ENCODE measurements around the gene NAA10.
A peak's percentile ranks its signal among the peaks of the same experiment; 100 is the strongest.

Gene NAA10

DNA sequence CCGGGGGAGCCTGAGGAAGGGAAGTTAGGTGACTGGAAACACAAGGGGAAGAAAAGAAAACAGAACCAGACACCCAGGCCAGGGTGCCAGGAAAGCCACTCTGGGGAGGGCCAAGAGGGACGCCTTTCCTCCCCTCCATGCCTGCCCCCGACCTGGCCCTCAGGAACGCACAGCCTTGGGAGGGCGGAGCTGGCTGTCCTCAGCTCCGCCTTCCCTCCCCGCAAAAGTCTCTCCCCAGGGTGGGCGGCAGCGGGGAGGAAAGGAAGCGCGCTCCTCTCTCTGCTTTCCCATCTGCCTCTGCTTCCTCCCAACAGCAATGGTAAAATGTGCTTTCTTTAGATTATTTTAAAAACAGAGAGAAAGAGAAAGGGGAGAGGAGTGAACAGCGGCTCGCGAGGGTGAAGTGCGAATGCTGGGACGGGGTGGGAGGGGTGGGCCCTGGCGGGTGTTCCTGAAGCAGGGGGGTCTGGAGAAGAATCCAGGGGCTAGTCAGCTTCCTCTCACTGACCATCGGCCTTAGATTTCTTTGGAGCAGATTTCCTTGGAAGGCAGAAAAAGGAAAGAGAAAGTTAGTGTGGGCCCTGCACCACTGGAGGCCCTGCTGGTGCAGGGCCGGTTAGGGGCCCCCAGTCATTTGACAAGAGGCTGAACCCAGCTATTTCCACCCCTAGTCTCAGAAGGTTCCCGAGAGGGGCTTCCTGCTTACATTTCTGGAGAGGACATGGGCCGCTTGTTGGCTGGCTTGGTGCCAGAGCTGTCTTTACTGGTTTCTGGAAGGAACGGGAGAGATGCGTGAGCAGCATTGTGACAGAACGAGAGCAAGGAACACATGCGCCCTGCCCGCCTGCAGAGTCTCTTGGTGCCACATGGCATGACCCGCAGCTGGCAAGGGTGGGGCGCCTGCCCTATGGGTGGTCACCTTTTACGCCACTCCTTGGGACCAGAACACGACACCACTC lies 14.3 kb upstream of the NAA10 start:
- H3K4me3 ChIP-seq (ENCODE audit: control insufficient read depth, low read depth, low read length): no peak overlapping the region
- TF ChIP-seq, protein P1, sequence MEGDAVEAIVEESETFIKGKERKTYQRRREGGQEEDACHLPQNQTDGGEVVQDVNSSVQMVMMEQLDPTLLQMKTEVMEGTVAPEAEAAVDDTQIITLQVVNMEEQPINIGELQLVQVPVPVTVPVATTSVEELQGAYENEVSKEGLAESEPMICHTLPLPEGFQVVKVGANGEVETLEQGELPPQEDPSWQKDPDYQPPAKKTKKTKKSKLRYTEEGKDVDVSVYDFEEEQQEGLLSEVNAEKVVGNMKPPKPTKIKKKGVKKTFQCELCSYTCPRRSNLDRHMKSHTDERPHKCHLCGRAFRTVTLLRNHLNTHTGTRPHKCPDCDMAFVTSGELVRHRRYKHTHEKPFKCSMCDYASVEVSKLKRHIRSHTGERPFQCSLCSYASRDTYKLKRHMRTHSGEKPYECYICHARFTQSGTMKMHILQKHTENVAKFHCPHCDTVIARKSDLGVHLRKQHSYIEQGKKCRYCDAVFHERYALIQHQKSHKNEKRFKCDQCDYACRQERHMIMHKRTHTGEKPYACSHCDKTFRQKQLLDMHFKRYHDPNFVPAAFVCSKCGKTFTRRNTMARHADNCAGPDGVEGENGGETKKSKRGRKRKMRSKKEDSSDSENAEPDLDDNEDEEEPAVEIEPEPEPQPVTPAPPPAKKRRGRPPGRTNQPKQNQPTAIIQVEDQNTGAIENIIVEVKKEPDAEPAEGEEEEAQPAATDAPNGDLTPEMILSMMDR (conservative IDR thresholded peaks at IDR 0.05; ENCODE audit: control insufficient read depth, insufficient read depth, low read depth, low read length): no peak
- no peak for DNase-seq (ENCODE audit: low read depth)

GRCh38 chrX:153948002-153948466 lies 13.2 kb upstream of the NAA10 start:
- TF ChIP-seq, protein P1 (conservative IDR thresholded peaks at IDR 0.05; ENCODE audit: control insufficient read depth, insufficient read depth, low read depth, low read length): no peak
- H3K4me3 ChIP-seq (ENCODE audit: control insufficient read depth, low read depth, low read length): no peak overlapping the region
- DNase-seq (ENCODE audit: low read depth): no peak

GRCh38 chrX:153947009-153947769 lies 12.4 kb upstream of the NAA10 start:
- peak; percentile 85 for DNase-seq (ENCODE audit: low read depth)
- no peak overlapping the region for H3K4me3 ChIP-seq (ENCODE audit: control insufficient read depth, low read depth, low read length)
- TF ChIP-seq, protein P1 (conservative IDR thresholded peaks at IDR 0.05; ENCODE audit: control insufficient read depth, insufficient read depth, low read depth, low read length): peak; percentile 88

GRCh38 chrX:153945956-153946943 lies 11.4 kb upstream of the NAA10 start:
- DNase-seq (ENCODE audit: low read depth): no peak
- TF ChIP-seq, protein P1 (conservative IDR thresholded peaks at IDR 0.05; ENCODE audit: control insufficient read depth, insufficient read depth, low read depth, low read length): no peak
- no peak overlapping the region for H3K4me3 ChIP-seq (ENCODE audit: control insufficient read depth, low read depth, low read length)

DNA sequence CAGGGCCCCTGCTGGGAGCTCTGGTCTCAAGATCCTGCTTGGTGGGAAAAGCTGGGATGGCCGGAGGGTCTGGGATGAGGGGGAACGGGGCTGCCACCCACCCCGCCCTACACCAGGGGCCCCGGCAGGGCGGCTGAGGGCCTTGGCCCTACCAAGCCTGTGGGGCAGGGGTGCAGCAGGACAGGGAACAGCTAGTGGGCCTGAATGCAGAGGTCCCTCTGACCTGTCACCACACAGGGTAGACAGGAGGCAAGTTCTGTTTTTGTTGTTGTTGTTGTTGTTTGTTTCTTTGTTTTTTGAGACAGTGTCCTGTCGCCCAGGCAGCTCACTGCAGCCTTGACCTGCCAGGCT lies 9.9 kb upstream of the NAA10 start:
- H3K4me3 ChIP-seq (ENCODE audit: control insufficient read depth, low read depth, low read length): no peak overlapping the region
- DNase-seq (ENCODE audit: low read depth): no peak
- TF ChIP-seq, protein P1 (conservative IDR thresholded peaks at IDR 0.05; ENCODE audit: control insufficient read depth, insufficient read depth, low read depth, low read length): no peak
